GM12891 (cell line): ENCODE measurements around the gene FAM222B.

Experiments used
- POLR2A ChIP-seq: IDR thresholded peaks from 2 replicates; pipeline ENCODE4 v1.6.1; 2011; ENCODE audit warnings: low read depth, low read length, control low read depth
- POLR2AphosphoS5 ChIP-seq: IDR thresholded peaks from 2 replicates; pipeline ENCODE4 v1.6.1; 2011; ENCODE audit warnings: low read depth, low read length, control low read depth

DNA sequence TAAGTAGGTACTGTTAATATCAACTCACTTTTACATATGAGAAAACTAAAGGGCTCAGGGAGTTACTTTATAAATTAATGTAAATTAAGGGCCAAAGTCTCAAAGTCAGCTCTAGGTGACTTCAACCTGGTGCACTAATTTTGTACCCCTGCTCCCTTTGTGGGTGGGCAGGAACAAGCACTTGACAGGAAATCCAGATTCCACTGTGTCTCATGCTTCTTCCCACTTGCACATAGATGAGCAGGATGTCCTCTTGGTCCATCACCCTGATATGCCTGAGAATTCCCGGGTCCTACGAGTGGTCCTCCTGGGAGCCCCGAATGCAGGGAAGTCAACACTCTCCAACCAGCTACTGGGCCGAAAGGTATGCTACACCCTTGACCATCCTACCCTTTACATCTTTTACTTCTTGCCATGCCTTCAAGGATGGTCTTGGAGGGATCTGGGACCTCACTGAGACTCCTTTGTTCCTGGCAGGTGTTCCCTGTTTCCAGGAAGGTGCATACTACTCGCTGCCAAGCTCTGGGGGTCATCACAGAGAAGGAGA is 13.5 kb upstream of the FAM222B start:
- TF ChIP-seq POLR2AphosphoS5 (no peak), POLR2A (no peak)
